ENCODE results near the gene OAT. TPM values are rescaled to one million over a fixed set of nuclear protein-coding genes. Genes with fewer than 3 reads are reported as not detected.
"Not testable (repeated sequence)": the region's sequence is repeated elsewhere in the genome, so short reads cannot be mapped to it uniquely, and the experiment has no call there.

Gene OAT
- total and polyA plus RNA-seq, 4 donors = 105 to 235 (median 114) TPM

DNA sequence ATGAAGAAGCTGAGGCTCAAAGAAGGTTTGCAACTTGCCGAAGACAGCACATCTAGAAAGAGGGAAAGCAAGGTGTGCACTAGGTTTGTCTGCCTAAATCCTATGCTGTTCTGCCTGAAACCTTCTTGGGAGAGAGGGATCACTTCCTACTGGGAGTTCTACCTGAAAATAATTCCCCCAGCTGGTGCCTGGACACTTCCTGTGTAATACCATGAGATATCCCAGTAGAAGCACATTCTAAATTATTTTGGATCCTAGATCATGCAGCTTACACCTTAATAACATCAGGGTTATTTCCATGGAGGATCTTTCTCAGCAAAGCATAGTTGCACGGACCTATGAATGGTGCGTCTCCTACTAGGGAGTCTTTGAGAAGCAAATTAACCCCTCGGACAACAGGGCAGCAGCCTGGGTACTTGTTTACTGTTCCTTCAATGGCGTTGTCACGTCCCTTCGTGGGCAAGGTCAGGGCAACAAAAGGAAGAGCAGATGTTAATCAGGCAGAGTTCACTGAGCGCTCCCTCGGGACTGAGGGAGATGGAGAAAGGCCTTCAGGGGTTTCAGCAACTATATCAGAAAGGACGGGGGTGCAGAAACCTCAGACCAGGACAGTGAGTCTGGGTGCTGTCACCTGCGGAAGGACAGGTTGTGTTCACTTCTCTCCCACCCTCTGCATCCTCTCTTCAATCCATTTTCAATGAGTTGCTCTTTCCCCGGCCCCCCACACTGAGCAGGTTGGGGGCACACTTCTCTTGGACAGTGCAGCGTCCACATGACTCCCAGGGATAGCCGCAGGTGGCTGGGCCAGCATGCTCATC, 44.0 kb downstream of the OAT start:
- ATAC-seq (ENCODE audit: low FRiP score) (no peak), DNase-seq (peak in 1 of 2 donors; percentile 54)
- Histone ChIP-seq H3K27me3 (ENCODE audit: control insufficient read depth in 1 of 2, insufficient read depth in 2 of 2, low read length in 1 of 2) (no peaks in the 10 kb centered on the region), H3K36me3 (ENCODE audit: control insufficient read depth in 1 of 2, insufficient read depth in 2 of 2, low read length in 1 of 2) (no peaks in the 10 kb centered on the region), H3K9me3 (ENCODE audit: control insufficient read depth, low read length) (no peaks in the 10 kb centered on the region), H3K27ac (ENCODE audit: low read depth in 1 of 2, low read length in 2 of 2) (no peak overlapping the region), H3K4me1 (ENCODE audit: control insufficient read depth in 1 of 2, insufficient read depth in 2 of 2, low read length in 2 of 2) (no peaks in the 10 kb centered on the region), H3K4me3 (ENCODE audit: low read length in 2 of 2) (no peak overlapping the region)
- intact Hi-C loops (cut with DNase I) = loop anchor here in 1 of 2 donors (10.0 kb wide), 1 partner anchor 50 kb away; no protein-coding TSS in a partner anchor
- WGBS, 2 donors = 93 to 95% methylated on average over 14 of the region's 14 CpGs

DNA sequence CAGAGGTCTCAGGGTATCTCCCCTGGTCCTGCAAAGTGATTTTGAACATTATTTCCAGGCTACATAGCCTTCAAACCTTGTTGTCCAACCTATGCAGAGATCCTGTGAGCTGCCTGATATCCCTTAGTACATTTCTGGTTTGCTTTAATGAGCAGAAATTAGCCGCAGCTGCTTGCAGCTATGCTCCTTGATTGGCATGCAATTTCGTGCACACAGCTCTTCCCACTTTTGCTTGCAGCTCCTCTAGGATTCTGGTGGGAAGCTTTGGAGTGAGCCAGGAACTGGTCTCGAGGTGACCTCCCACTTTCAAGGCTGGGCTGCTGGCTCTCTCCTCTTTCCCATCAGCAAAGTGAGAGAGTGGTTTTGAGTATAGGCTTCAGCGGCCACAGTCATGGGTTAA, 45.8 kb downstream of the OAT start:
- ATAC-seq (ENCODE audit: low FRiP score) (no peak), DNase-seq (peak in 1 of 2 donors; percentile 11)
- Histone ChIP-seq H3K4me1 (ENCODE audit: control insufficient read depth in 1 of 2, insufficient read depth in 2 of 2, low read length in 2 of 2) (no peaks in the 10 kb centered on the region), H3K36me3 (ENCODE audit: control insufficient read depth in 1 of 2, insufficient read depth in 2 of 2, low read length in 1 of 2) (no peaks in the 10 kb centered on the region), H3K27me3 (ENCODE audit: control insufficient read depth in 1 of 2, insufficient read depth in 2 of 2, low read length in 1 of 2) (no peaks in the 10 kb centered on the region), H3K4me3 (ENCODE audit: low read length in 2 of 2) (no peak overlapping the region), H3K27ac (ENCODE audit: low read depth in 1 of 2, low read length in 2 of 2) (no peak overlapping the region), H3K9me3 (ENCODE audit: control insufficient read depth, low read length) (no peaks in the 10 kb centered on the region)
- 81 to 83% methylated on average over 4 of the region's 4 CpGs for WGBS, 2 donors
- intact Hi-C loops (cut with DNase I) = loop anchor here in 1 of 2 donors (10.0 kb wide), 1 partner anchor 48 kb away; no protein-coding TSS in a partner anchor

DNA sequence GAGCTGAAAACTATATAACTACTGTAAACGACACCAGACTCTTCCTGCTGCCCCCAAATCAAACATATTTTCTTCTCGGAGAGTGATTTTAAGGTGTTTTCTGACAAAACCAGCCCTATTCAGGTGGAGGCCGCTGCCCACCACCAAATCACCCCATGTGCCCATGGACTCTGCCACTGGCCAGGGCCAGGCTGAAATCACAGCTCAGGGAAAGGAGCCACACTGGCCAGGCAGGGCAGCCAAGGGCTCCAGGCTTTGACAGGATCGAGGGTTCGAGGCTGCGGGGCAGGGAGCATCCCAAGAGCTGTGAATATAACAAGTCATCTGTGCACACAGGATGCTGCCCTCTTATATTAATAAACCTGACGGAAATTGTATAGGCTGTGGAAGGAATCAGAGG, 48.3 kb downstream of the OAT start:
- H3K27ac ChIP-seq (ENCODE audit: low read depth in 1 of 2, low read length in 2 of 2) = no peak overlapping the region
- no peaks in the 10 kb centered on the region for H3K27me3 ChIP-seq (ENCODE audit: control insufficient read depth in 1 of 2, insufficient read depth in 2 of 2, low read length in 1 of 2)
- H3K4me1 ChIP-seq (ENCODE audit: control insufficient read depth in 1 of 2, insufficient read depth in 2 of 2, low read length in 2 of 2) = no peaks in the 10 kb centered on the region
- H3K36me3 ChIP-seq (ENCODE audit: control insufficient read depth in 1 of 2, insufficient read depth in 2 of 2, low read length in 1 of 2) = no peaks in the 10 kb centered on the region
- no peak for ATAC-seq (ENCODE audit: low FRiP score)
- H3K4me3 ChIP-seq (ENCODE audit: low read length in 2 of 2) = no peak overlapping the region
- no peaks in the 10 kb centered on the region for H3K9me3 ChIP-seq (ENCODE audit: control insufficient read depth, low read length)
- 94 to 95% methylated on average over 7 of the region's 7 CpGs for WGBS, 2 donors
- DNase-seq = peak in 1 of 2 donors; percentile 27
- intact Hi-C loops (cut with DNase I) = loop anchor here in 1 of 2 donors (10.0 kb wide), 1 partner anchor 46 kb away; no protein-coding TSS in a partner anchor

DNA sequence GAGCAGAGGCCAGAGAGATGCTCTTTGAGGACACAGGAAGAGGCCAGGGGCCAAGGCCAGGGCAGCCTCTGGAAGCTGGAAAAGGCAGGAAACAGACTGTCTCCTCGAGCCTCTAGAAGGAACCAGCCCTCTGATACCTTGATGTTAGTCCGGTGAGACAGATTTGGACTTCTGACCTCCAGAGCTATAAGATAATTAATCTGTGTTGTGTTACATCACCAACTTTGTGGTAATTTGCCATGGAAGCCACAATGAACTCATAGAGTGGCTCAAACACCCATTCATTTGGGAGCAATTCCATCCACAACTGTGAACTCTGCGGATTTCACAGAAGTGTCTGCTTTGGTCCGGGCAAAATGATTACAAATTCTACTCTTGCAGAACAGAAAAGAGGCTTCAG, 48.7 kb downstream of the OAT start:
- DNase-seq = no peak
- no peaks in the 10 kb centered on the region for H3K36me3 ChIP-seq (ENCODE audit: control insufficient read depth in 1 of 2, insufficient read depth in 2 of 2, low read length in 1 of 2)
- no peak overlapping the region for H3K4me3 ChIP-seq (ENCODE audit: low read length in 2 of 2)
- H3K4me1 ChIP-seq (ENCODE audit: control insufficient read depth in 1 of 2, insufficient read depth in 2 of 2, low read length in 2 of 2) = no peaks in the 10 kb centered on the region
- H3K27me3 ChIP-seq (ENCODE audit: control insufficient read depth in 1 of 2, insufficient read depth in 2 of 2, low read length in 1 of 2) = no peaks in the 10 kb centered on the region
- H3K27ac ChIP-seq (ENCODE audit: low read depth in 1 of 2, low read length in 2 of 2) = no peak overlapping the region
- intact Hi-C loops (cut with DNase I) = loop anchor here in 1 of 2 donors (10.0 kb wide), 1 partner anchor 45 kb away; no protein-coding TSS in a partner anchor
- H3K9me3 ChIP-seq (ENCODE audit: control insufficient read depth, low read length) = no peaks in the 10 kb centered on the region
- ATAC-seq (ENCODE audit: low FRiP score) = no peak
- WGBS, 2 donors = 87 to 95% methylated on average over 4 of the region's 4 CpGs

DNA sequence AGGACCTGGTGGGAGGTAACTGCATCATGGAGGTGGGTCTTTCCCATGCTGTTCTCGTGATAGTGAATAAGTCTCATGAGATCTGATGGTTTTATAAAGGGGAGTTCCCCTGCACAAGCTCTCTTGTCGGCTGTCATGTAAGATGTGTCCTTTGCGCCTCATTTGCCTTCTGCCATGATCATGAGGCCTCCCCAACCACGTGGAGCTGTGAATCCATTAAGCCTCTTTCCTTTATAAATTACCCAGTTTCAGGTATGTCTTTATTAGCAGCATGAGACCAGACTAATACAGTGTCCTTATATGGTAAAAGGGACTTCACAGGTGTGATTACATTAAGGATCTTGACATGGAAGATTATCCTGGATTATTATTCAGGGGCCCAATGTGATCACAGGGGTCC, 49.2 kb downstream of the OAT start:
- H3K4me1 ChIP-seq (ENCODE audit: control insufficient read depth in 1 of 2, insufficient read depth in 2 of 2, low read length in 2 of 2); DNase-seq; intact Hi-C loops (cut with DNase I); ATAC-seq (ENCODE audit: low FRiP score); H3K4me3 ChIP-seq (ENCODE audit: low read length in 2 of 2); H3K27ac ChIP-seq (ENCODE audit: low read depth in 1 of 2, low read length in 2 of 2); H3K27me3 ChIP-seq (ENCODE audit: control insufficient read depth in 1 of 2, insufficient read depth in 2 of 2, low read length in 1 of 2); H3K9me3 ChIP-seq (ENCODE audit: control insufficient read depth, low read length); H3K36me3 ChIP-seq (ENCODE audit: control insufficient read depth in 1 of 2, insufficient read depth in 2 of 2, low read length in 1 of 2): not testable (repeated sequence)
- WGBS, 2 donors = 77 to 96% methylated on average over 4 of the region's 4 CpGs

DNA sequence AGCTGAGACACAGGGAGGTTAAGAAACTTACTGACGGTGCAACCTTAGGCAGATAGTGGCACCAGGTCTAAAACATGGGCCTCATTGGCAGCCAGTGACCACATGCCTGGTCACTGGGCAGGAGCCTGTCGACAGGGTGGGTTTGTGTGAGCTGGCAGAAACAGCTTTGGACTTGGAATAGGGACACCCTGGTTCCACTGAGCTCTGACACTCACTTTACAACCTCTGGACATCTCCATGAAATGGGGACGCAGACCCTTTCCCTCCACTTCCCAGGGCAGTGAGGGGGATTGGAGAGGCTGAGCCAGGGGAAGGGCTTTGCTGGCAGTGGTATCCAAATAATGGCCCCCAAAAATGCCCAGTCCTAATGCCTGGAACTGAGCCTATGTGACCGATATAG, 49.7 kb downstream of the OAT start:
- intact Hi-C loops (cut with DNase I) = no loop called here

DNA sequence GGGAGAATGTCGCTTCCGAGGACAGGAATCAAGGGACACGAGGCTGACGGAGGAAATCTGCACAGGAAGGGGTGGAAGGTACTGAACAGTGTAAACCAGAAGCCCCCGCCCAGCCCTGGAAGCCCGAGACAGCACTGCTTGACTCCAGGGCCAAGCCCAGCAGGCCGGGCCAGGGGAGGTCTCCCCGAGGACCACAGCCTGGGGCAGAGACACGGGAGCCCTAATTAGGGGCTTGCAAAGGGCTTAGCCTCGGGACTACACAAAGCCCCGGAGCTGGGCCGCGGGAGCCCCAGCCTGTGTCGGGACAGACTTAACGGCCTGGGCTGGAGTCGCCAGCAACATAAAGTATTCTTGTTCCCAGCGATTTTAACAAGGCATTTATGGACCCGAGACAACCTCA, 50.8 kb downstream of the OAT start:
- no peaks in the 10 kb centered on the region for H3K36me3 ChIP-seq (ENCODE audit: control insufficient read depth in 1 of 2, insufficient read depth in 2 of 2, low read length in 1 of 2)
- H3K27ac ChIP-seq (ENCODE audit: low read depth in 1 of 2, low read length in 2 of 2) = no peak overlapping the region
- H3K4me1 ChIP-seq (ENCODE audit: control insufficient read depth in 1 of 2, insufficient read depth in 2 of 2, low read length in 2 of 2) = no peaks in the 10 kb centered on the region
- no peak for DNase-seq
- intact Hi-C loops (cut with DNase I) = no loop called here
- no peaks in the 10 kb centered on the region for H3K9me3 ChIP-seq (ENCODE audit: control insufficient read depth, low read length)
- 93 to 95% methylated on average over 18 of the region's 18 CpGs for WGBS, 2 donors
- no peaks in the 10 kb centered on the region for H3K27me3 ChIP-seq (ENCODE audit: control insufficient read depth in 1 of 2, insufficient read depth in 2 of 2, low read length in 1 of 2)
- ATAC-seq (ENCODE audit: low FRiP score) = no peak
- no peak overlapping the region for H3K4me3 ChIP-seq (ENCODE audit: low read length in 2 of 2)

More for the DNA sequence above, 49.7 kb downstream of the OAT start:
- Histone ChIP-seq H3K36me3 (ENCODE audit: control insufficient read depth in 1 of 2, insufficient read depth in 2 of 2, low read length in 1 of 2) (no peaks in the 10 kb centered on the region), H3K9me3 (ENCODE audit: control insufficient read depth, low read length) (no peaks in the 10 kb centered on the region), H3K4me3 (ENCODE audit: low read length in 2 of 2) (no peak overlapping the region), H3K4me1 (ENCODE audit: control insufficient read depth in 1 of 2, insufficient read depth in 2 of 2, low read length in 2 of 2) (no peaks in the 10 kb centered on the region), H3K27me3 (ENCODE audit: control insufficient read depth in 1 of 2, insufficient read depth in 2 of 2, low read length in 1 of 2) (no peaks in the 10 kb centered on the region), H3K27ac (ENCODE audit: low read depth in 1 of 2, low read length in 2 of 2) (no peak overlapping the region)
- DNase-seq = no peak
- no peak for ATAC-seq (ENCODE audit: low FRiP score)
- WGBS, 2 donors = 92 to 95% methylated on average over 4 of the region's 4 CpGs

DNA sequence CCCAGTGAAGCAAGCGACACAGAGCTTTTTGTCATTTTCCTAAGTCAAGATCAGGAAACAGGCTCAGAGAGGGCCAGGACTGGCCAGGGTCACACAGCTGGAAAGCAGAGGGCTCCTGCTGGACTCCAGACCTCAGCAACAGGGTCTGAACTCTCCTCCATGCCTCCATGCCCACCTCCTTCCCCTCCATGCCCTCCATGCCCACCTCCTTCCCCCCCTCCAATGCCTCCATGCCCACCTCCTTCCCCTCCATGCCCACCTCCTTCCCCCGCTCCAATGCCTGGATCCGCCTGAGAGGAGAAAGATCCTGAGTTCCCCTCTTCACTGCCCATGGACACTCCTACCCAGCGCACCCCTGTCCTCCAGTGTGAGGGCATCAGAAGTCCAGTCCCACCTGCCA, 51.3 kb downstream of the OAT start:
- intact Hi-C loops (cut with DNase I) = no loop called here
- no peaks in the 10 kb centered on the region for H3K36me3 ChIP-seq (ENCODE audit: control insufficient read depth in 1 of 2, insufficient read depth in 2 of 2, low read length in 1 of 2)
- no peaks in the 10 kb centered on the region for H3K9me3 ChIP-seq (ENCODE audit: control insufficient read depth, low read length)
- H3K4me3 ChIP-seq (ENCODE audit: low read length in 2 of 2) = no peak overlapping the region
- WGBS, 2 donors = 97 to 98% methylated on average over 3 to 4 of the region's 4 CpGs
- no peak for DNase-seq
- no peaks in the 10 kb centered on the region for H3K27me3 ChIP-seq (ENCODE audit: control insufficient read depth in 1 of 2, insufficient read depth in 2 of 2, low read length in 1 of 2)
- no peak overlapping the region for H3K27ac ChIP-seq (ENCODE audit: low read depth in 1 of 2, low read length in 2 of 2)
- H3K4me1 ChIP-seq (ENCODE audit: control insufficient read depth in 1 of 2, insufficient read depth in 2 of 2, low read length in 2 of 2) = no peaks in the 10 kb centered on the region
- ATAC-seq (ENCODE audit: low FRiP score) = peak; percentile 85

DNA sequence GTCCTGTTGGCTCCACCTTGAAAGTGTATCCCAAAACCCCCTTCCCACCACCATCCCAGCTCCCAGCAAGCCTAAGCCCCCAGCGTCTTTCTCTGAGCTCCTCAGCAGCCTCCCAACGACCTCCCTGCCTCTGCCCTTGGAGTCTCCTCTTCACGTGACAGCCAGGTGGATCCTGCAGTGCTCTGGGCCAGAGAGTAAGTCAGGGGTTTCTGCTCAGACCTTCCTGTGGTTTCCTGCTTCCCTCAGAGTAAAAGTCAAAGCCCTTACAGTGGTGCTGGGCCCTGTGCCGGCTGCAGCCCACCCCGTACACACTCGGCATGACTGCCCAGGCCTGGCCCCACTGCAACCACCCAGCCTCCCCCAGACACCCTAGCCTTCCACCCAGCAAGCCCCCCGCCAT, 51.9 kb downstream of the OAT start:
- intact Hi-C loops (cut with DNase I) = no loop called here
- ATAC-seq (ENCODE audit: low FRiP score) (no peak), DNase-seq (no peak)
- H3K36me3 ChIP-seq (ENCODE audit: control insufficient read depth in 1 of 2, insufficient read depth in 2 of 2, low read length in 1 of 2) = no peaks in the 10 kb centered on the region
- H3K4me1 ChIP-seq (ENCODE audit: control insufficient read depth in 1 of 2, insufficient read depth in 2 of 2, low read length in 2 of 2) = no peaks in the 10 kb centered on the region
- 93 to 94% methylated on average over 7 of the region's 7 CpGs for WGBS, 2 donors
- H3K27ac ChIP-seq (ENCODE audit: low read depth in 1 of 2, low read length in 2 of 2) = no peak overlapping the region
- no peaks in the 10 kb centered on the region for H3K9me3 ChIP-seq (ENCODE audit: control insufficient read depth, low read length)
- H3K27me3 ChIP-seq (ENCODE audit: control insufficient read depth in 1 of 2, insufficient read depth in 2 of 2, low read length in 1 of 2) = no peaks in the 10 kb centered on the region
- no peak overlapping the region for H3K4me3 ChIP-seq (ENCODE audit: low read length in 2 of 2)
